Uterus (tissue), 2 donors: ENCODE data around the gene TAF9B.
"Not testable (repeated sequence)": the region's sequence is repeated elsewhere in the genome, so short reads cannot be mapped to it uniquely, and the experiment has no call there.

Source experiments
- POLR2A ChIP-seq, 2 donors: fragments of 450-650 bp; IDR thresholded peaks; one replicate each; pipeline ENCODE4 v1.6.1; 2016; ENCODE audit warnings: antibody characterized with exemption in 2 of 2, mild to moderate bottlenecking in 1 of 2, moderate library complexity in 1 of 2
- TF ChIP-seq, protein P1 (sequence below), 4 experiments: fragments of 200-600 bp in 2 of 4; fragments of 450-650 bp in 2 of 4; sonication (generic) in 2 of 4; IDR thresholded peaks; one replicate each; pipeline ENCODE4 v1.5.1; 2016 to 2019; ENCODE audit warnings: antibody characterized with exemption in 4 of 4, mild to moderate bottlenecking in 2 of 4, moderate library complexity in 1 of 4

DNA sequence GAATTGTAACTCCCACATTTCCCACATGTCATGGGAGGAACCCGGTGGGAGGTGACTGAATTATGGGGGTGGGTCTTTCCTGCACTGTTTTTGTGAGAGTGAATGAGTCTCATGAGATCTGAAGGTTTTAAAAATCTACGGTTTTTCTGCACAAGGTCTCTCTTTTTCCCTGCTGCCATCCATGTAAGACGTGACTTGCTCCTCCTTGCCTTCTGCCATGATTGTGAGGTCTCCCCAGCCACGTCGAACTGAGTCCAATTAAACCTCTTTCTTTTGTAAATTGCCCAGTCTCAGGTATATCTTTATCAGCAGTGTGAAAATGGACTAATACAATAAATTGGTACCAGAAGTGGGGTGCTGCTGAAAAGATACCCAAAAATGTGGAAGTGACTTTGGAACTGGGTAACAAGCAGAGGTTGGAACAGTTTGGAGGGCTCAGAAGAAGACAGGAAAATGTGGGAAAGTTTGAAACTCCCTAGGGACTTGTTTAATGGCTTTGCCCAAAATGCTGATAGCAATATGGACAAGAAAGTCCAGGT lies 7.6 kb upstream of the TAF9B start:
- TF ChIP-seq, protein P1, sequence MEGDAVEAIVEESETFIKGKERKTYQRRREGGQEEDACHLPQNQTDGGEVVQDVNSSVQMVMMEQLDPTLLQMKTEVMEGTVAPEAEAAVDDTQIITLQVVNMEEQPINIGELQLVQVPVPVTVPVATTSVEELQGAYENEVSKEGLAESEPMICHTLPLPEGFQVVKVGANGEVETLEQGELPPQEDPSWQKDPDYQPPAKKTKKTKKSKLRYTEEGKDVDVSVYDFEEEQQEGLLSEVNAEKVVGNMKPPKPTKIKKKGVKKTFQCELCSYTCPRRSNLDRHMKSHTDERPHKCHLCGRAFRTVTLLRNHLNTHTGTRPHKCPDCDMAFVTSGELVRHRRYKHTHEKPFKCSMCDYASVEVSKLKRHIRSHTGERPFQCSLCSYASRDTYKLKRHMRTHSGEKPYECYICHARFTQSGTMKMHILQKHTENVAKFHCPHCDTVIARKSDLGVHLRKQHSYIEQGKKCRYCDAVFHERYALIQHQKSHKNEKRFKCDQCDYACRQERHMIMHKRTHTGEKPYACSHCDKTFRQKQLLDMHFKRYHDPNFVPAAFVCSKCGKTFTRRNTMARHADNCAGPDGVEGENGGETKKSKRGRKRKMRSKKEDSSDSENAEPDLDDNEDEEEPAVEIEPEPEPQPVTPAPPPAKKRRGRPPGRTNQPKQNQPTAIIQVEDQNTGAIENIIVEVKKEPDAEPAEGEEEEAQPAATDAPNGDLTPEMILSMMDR (IDR thresholded peaks at IDR 0.05) = not testable (repeated sequence)
- TF ChIP-seq POLR2A (IDR thresholded peaks at IDR 0.05) = not testable (repeated sequence)
